GM18909 (cell line): Measurements from ENCODE around the gene STK39.

ENCODE experiments used
- ATAC-seq: cut with Tn5 transposase; IDR thresholded peaks from one replicate; pipeline ENCODE4 v1.9.1; 2021; ENCODE audit warnings: mild to moderate bottlenecking; ENCODE audit not compliant: unreplicated experiment, poor library complexity

Gene STK39

GRCh38 chr2:168028362-168028761, 219.0 kb downstream of the STK39 start:
- ATAC-seq: no peak

GRCh38 chr2:168025487-168026202, 221.8 kb downstream of the STK39 start:
- ATAC-seq: no peak

GRCh38 chr2:168024459-168024858, 222.9 kb downstream of the STK39 start:
- ATAC-seq: no peak

- no peak for ATAC-seq
Observed at GRCh38 chr2:168021800-168022587, 225.4 kb downstream of the STK39 start.

- no peak for ATAC-seq
Observed at GRCh38 chr2:168015274-168015953, 232.0 kb downstream of the STK39 start.

GRCh38 chr2:168009900-168010299, 237.5 kb downstream of the STK39 start:
- ATAC-seq: no peak

- ATAC-seq: no peak
Observed at GRCh38 chr2:168008646-168009195, 238.7 kb downstream of the STK39 start.

GRCh38 chr2:168006498-168006897, 240.9 kb downstream of the STK39 start:
- ATAC-seq: no peak

- no peak for ATAC-seq
Observed at GRCh38 chr2:168005586-168005985, 241.8 kb downstream of the STK39 start.

GRCh38 chr2:168003876-168004275, 243.5 kb downstream of the STK39 start:
- ATAC-seq: no peak

- peak; percentile 65 for ATAC-seq
Observed at GRCh38 chr2:168002021-168002553, 245.3 kb downstream of the STK39 start.

- no peak for ATAC-seq
Observed at GRCh38 chr2:167992278-167992677, 255.1 kb downstream of the STK39 start.

GRCh38 chr2:167990062-167990461, 257.3 kb downstream of the STK39 start:
- no peak for ATAC-seq

GRCh38 chr2:167988296-167988695, 259.1 kb downstream of the STK39 start:
- ATAC-seq: no peak

GRCh38 chr2:167987558-167987957, 259.8 kb downstream of the STK39 start:
- no peak for ATAC-seq

- no peak for ATAC-seq
Observed at GRCh38 chr2:167987026-167987425, 260.4 kb downstream of the STK39 start.

GRCh38 chr2:167986223-167986622, 261.2 kb downstream of the STK39 start:
- no peak for ATAC-seq

GRCh38 chr2:167981945-167982344, 265.4 kb downstream of the STK39 start:
- no peak for ATAC-seq

GRCh38 chr2:167980439-167980838, 267.0 kb downstream of the STK39 start:
- no peak for ATAC-seq

- no peak for ATAC-seq
Observed at GRCh38 chr2:167972746-167973145, 274.6 kb downstream of the STK39 start.

- ATAC-seq: no peak
Observed at GRCh38 chr2:167972020-167972419, 275.4 kb downstream of the STK39 start.
